ENCODE results near the gene NMU.
"Not testable (repeated sequence)": the region's sequence is repeated elsewhere in the genome, so short reads cannot be mapped to it uniquely, and the experiment has no call there.

The NMU gene

DNA sequence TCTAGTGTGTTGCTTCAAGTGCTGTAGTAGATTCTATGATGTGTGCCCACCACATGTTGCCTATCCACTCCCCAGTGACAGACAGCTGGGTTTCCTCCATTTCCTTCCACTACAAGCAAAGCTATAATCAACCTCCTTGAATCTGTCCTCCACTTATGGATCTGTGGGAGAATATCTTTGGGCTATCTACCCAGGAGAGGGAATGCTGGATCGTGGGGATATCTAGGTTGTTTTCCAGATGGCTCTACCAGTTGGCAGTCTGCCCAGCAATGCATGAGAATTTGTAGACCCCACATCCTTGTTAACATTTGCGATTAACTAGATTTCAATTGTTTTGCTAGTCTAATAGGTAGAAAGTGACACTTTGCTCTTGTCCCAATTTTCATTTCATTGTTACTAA is 10.3 kb downstream of the NMU start:
- DNase-seq (ENCODE audit: low read depth in 3 of 3, low spot score in 1 of 3): no peak

DNA sequence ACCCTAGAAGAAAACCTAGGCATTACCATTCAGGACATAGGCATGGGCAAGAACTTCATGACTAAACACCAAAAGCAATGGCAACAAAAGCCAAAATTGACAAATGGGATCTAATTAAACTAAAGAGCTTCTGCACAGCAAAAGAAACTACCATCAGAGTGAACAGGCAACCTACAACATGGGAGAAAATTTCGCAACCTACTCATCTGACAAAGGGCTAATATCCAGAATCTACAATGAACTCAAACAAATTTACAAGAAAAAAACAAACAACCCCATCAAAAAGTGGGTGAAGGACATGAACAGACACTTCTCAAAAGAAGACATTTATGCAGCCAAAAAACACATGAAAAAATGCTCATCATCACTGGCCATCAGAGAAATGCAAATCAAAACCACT is 12.0 kb downstream of the NMU start:
- DNase-seq (ENCODE audit: low read depth in 3 of 3, low spot score in 1 of 3): not testable (repeated sequence)

DNA sequence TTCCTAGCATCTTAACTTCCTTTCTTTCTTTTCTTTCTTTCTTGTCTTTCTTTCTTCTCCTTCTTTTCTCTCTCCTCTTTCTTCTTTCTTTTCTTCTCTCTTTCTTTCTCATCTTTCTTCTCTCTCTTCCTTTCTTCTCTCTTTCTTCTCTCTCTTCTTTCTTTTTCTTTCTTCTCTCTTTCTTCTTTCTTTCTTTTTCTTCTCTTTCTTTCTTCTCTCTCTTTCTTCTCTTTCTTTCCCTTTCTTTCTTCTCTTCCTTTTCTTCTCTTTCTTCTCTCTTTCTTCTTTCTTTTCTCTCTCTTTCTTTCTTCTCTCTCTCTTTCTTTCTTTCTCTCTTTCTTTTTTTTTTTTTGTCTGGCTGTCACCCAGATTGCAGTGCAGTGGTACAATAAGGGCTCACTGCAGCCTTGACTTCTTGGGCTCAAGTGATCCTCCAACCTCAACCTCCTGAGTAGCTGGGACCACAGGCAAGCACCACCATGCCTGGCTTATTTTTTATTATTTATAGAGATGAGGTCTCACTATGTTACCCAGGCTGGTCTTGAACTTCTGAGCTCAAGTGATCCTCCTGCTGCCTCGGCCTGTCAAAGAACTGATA is 17.5 kb downstream of the NMU start:
- no peak for DNase-seq (ENCODE audit: low read depth in 3 of 3, low spot score in 1 of 3)

DNA sequence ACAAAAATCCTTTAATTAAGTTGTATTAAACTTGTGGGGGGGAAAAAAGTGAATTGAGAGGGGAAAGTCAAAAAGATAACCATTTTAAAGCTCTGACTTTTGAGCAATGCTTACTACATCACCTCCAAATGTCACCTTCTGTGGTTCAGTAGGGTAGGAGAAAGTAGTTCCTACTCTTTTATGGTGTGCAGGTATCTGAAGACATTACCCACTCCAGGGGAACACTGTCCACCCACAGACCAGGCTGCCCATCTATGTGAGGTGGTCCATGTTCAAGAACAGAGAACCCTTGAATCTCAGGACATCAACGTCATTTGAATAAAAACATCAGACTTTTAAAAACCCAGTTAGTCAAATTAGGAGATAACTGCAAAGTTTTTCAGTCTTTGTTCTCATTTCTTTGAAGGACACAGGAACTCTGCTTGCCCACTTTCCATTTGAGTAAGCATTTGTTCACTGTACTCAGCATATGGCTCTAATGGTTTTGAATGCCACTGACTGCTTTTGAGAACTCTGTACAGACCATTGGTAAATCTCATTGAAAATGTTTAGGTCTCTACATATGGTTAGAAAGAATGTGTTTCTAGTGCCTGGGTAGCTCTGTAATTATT is 18.4 kb downstream of the NMU start:
- no peak for DNase-seq (ENCODE audit: low read depth in 3 of 3, low spot score in 1 of 3)

DNA sequence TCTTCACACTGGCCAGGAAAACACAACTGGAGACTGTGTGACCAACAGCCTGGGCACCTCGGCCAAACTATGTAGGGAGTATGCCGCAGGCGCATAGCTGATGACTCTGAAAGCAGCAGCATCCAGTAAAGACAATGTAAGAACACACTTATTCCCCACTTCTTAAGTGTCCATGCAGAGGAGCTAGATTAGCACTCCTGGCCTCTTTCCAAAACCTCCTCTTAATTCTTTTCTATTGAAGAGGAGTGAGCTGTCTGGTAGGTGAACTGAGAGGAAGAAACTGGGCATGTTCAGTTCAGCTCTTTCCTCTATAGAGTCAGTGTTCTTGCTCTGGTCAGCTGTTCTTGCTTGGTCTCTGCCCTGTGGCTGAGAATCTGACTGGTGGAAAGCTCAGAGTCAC is 21.1 kb downstream of the NMU start:
- DNase-seq (ENCODE audit: low read depth in 3 of 3, low spot score in 1 of 3): no peak

DNA sequence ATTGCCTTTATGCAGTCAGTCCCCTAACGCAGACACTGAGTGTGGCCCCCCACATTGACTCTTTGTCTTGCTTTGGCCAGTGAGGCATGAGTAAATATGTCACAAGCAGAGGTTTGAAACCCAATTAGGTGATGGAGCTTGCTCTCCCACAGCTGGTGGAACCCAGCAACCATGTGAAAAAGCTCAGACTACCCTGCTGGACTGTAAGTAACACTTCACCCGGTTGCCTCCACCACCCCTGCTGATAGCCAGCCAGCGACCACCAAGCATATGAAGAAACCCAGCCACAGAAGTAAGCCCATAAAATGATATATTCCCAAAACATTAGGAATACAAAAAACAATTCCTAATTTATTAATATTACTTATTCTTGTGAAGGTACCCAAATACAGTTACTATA is 22.5 kb downstream of the NMU start:
- no peak for DNase-seq (ENCODE audit: low read depth in 3 of 3, low spot score in 1 of 3)

DNA sequence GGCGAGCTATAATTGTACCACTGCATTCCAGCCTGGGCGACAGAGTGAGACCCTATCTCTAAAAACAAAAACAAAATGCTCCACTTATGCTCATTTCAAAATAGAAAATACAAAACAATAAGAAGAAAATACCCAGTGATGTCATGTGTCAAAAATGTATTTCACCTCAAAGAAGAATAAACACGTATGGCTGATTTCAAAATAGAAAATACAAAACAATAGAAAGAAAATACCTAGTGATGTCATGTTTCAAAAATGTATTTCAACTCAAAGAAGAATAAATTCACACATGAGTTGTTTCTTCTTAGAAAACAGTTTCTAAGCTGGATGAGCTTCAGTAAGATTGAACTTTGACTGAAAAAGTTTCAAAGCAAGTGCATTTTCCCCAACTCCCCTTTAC is 23.8 kb downstream of the NMU start:
- no peak for DNase-seq (ENCODE audit: low read depth in 3 of 3, low spot score in 1 of 3)

DNA sequence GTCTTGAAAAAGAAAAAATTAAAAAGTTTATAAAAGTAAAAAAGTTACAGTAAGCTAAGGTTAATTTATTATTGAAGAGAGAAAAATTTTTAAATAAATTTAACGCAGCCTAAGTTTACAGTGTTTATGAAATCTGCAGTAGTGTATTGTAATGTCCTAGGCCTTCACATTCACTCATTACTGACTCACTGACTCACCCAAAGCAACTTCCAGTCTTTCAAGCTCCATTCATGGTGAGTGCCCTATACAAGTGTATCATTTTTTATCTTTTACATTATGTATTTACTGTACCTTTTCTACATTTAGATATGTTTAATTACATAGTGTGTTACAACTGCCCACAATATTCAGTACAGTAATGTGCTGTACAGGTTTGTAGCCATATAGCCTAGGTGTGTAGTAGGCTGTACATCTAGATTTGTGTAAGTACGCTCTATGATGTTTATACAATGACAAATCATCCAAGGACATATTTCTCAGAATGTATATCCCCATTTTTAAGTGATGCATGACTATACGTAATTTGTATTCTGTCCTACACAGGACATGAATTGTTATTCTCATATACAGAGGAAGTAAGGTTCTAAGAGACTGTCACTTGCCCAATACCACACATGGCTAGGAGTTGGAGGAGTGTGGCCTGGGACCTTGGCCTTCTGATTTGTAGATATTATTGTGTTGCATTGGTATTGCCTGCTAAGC is 24.6 kb downstream of the NMU start:
- no peak for DNase-seq (ENCODE audit: low read depth in 3 of 3, low spot score in 1 of 3)

DNA sequence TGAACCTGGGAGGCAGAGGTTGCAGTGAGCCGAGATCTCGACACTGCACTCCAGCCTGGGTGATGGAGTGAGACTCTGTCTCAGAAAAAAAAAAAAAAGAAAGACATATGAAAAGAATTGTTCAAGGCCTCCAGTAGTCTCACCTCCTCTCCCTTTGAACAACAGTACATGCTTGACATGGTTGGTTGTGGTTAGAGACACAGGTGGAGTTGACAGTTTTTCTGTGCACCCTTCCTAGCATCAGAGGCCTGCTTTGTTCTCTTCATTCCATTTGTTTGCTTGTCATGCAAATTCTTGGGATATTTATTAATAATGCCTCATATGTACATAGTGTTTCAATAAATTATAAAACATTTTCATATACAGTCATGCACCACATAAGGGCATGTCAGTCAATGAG is 25.7 kb downstream of the NMU start:
- DNase-seq (ENCODE audit: low read depth in 3 of 3, low spot score in 1 of 3): no peak

DNA sequence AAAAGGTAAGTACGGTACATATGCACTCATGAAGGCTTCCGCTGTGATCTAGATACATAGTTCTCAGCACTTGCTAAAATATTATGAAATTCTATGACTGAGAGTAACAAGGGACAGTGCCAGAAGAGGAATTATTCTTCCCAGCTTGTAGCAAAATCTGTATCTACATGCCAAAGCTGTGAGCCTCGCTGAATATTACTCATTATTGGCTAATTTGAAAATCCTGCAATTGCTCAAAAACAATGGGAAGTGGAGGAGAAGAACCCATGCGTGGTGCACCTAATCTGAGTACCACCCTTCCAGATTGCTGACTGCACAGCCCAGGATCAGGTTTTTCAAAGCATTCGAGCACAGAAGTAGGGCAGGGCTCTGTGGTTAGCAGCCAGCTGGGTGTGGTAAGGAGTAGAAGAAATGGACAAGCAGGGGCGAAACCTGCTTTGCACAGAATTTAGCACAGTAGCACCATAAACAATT is 26.7 kb downstream of the NMU start:
- DNase-seq (ENCODE audit: low read depth in 3 of 3, low spot score in 1 of 3): no peak

DNA sequence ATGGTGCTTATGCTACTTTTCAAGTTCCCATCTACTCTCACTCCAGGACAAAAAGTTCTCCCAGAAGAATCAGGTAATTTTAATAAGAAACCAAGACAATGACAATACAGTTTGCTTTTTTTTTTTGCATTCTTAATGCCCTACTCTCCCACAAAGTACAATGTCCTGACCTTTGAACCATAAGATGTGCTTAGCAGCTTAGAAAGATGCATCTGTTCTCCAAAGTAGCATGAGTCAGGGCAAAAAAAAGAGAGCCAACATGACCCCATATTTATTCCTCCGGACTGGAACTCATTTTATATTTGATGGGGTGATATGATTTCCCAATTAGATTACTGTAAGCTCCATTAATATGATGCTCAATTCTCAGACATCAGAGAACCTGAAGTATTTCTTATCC is 27.5 kb downstream of the NMU start:
- DNase-seq (ENCODE audit: low read depth in 3 of 3, low spot score in 1 of 3): no peak

DNA sequence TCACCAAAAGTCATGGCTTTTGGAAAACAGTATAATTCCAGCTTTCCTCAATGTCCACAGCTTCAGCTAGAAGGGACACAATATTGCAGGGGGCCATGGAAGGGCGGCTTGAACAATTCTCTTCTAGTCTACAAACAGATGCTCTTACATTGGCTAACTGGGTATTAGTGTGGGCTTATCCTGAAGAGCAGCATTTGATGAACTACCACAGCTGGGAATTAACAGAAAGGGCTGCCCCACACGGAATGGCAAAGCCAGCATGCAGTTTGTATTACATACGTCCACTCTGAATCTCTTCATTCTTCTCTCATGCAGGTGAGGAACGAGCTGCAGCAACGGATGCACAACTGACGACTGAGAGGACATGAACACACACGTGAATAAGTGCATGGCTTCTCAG is 31.1 kb downstream of the NMU start:
- DNase-seq (ENCODE audit: low read depth in 3 of 3, low spot score in 1 of 3): no peak

DNA sequence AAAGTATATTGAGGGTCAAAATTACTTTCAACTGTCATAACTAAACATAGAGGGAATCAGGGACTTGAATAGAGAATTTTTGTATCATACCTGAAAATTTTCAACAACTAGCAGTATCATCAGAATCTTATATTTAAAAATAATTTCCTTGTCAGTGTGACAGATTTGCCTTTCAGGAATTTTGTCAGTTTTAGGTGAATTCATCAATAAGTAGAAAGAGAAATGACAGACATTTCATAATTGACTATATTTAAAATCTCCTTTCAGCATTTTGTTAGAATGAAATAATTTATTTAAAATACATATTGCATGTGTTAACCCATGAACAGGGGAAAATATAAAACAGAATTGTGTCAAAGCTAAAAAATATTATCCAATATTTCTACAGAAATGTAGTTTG is 35.5 kb downstream of the NMU start:
- DNase-seq (ENCODE audit: low read depth in 3 of 3, low spot score in 1 of 3): no peak

DNA sequence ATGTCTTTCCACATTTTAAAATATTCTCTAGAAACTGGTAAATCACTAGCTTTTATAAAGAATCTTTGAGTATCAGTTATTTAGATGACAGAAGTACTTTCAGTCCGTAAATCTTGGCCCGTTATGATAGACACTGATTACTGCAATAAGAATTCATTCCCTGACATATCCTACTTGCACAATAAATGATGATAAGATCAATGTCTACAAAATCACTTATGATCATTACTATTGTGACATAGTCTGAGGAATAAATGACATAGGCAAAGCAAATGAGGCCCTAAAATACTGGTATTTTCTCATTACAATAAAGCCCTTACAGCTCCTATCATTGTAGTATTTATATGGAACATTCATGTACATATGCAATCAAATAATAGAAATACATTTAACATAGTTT is 37.5 kb downstream of the NMU start:
- no peak for DNase-seq (ENCODE audit: low read depth in 3 of 3, low spot score in 1 of 3)

DNA sequence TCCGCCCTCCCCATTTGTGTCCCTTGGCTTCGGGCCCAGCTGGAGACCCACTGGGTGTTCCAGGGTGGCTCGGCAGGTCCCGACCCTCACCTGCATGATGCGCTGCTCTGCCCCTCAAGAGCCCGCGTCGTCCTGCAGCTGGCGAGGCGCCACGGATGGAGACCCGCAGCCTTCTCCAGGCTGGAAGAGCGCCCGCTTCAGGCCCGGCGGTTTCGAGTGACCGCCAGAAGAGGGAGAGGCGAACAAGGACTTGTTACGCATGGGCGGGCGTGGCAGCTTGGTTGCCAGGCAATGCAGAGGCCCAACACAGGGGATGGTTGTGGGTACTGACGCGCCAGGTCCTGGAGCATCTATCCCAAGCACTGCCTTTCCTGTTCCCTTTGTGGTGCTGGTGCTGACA is 44.1 kb downstream of the NMU start, which contains the start of gene PDCL2:
Gene PDCL2, minus strand, starts transcription at position 232 of the 400 bp plus-strand sequence. Its CDS starts 136 bp downstream, at position 96.
- no peak for DNase-seq (ENCODE audit: low read depth in 3 of 3, low spot score in 1 of 3)

DNA sequence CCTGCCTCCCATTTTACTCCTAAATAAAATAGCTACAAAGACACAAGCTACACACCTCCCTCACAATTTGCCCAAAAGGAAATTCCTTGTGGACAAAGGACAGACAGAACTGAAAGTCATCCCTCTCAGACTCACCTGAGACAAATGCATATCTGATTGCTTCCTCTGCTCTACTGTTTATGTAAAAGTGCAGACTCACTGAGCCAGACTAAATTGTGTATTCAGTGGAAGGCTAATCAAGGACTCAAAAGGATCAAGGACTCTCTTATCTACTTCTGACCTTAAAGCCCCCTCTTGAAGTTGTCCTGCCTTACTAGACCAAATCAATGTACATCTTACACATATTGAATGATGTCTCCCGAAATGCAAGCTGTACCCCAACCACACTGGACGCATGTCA is 47.9 kb downstream of the NMU start:
- DNase-seq (ENCODE audit: low read depth in 3 of 3, low spot score in 1 of 3): no peak

DNA sequence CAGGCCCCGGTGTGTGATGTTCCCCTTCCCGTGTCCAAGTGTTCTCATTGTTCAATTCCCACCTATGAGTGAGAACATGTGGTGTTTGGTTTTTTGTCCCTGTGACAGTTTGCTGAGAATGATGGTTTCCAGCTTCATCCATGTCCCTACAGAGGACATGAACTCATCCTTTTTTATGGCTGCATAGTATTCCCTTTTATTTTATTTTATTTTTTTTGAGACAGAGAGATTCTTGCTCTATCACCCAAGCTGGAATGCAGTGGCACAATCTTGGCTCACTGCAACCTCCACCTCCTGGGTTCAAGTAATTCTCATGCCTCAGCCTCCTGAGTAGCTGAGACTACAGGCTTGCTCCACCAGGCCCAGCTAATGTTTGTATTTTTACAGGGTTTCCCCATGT is 53.3 kb downstream of the NMU start:
- not testable (repeated sequence) for DNase-seq (ENCODE audit: low read depth in 3 of 3, low spot score in 1 of 3)

DNA sequence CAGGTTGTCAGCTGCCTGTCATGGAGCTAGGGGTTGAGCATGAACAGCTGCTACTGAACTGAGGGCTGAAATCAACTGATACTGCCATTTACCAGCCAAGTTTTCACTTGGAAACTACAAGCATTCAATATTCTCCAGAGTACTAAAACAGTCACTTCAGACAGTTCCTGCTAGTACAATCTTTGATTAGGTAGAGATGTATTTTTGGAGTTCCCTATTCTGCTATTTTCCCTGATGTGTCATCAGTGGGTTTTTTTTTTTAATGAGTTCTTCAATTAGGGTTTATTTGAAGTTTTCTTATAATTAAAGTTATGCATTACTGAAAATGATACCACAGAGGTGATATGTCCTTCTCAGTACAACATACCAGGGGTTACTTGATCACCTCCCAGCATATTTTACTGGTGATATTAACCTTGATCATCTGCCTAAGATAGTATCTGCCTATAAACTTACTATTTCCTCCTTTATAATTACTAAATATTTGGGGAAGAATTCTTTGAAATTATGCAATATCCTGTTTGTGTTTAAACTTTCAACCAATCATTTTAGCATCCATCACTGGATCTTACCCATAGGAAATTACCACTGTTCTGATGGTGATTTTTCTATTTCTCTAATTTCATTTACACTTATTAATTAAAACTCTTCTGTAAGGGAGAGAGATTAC is 57.6 kb downstream of the NMU start:
- no peak for DNase-seq (ENCODE audit: low read depth in 3 of 3, low spot score in 1 of 3)

DNA sequence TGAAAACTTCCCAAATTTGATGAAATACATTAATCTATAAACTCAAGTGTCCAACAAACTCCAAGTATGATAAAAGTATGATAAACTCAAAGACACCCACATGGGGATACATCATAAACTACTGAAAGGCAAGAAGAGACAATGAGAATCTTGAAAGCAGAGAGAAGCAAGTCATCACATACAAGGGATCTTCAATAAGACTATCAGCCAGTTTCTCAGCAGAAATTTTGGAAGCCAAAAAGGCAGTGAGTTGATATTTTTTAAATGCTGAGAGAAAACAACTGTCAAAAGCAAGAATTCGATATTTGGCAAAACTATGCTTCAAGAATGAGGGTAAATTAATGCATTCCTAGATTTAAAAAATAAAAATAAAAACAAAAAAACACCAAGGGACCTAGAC is 60.6 kb downstream of the NMU start:
- no peak for DNase-seq (ENCODE audit: low read depth in 3 of 3, low spot score in 1 of 3)

DNA sequence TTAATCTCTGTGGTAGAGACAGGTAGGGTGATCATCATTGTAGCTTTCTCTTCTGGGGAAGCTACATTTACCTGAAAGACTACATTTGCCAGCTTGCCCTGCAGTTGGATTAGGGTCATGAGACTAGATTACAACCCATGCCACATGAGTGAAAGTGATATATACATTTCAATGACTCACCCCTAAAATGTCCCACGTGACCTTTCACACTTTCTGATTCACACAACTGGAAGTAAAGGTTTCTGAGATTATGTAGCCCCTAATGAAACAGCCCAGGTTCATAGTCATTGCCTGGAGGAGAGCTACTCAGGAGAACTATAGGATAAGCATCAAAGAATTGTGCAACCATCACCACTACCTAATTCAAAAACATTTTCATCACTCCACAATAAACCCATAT is 61.8 kb downstream of the NMU start:
- DNase-seq (ENCODE audit: low read depth in 3 of 3, low spot score in 1 of 3): no peak

DNA sequence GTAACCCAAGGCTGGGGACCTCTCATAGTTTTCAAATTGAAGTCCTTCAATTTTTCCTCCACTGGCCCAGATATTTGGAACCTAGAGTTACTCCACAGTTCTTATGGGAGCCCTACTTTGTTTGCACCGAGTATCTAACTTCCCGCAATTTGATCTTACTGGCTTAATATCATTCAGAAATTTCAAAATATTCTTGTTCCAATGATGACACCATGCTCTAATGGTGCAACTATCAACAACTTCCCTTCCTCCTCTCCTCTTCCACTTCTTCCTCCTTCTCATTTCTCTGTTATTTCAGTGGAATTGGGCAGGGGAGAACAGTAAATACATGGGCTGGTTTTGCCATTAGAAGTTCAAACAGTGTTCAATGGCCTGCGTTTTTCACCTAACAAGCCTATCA is 64.3 kb downstream of the NMU start:
- no peak for DNase-seq (ENCODE audit: low read depth in 3 of 3, low spot score in 1 of 3)

DNA sequence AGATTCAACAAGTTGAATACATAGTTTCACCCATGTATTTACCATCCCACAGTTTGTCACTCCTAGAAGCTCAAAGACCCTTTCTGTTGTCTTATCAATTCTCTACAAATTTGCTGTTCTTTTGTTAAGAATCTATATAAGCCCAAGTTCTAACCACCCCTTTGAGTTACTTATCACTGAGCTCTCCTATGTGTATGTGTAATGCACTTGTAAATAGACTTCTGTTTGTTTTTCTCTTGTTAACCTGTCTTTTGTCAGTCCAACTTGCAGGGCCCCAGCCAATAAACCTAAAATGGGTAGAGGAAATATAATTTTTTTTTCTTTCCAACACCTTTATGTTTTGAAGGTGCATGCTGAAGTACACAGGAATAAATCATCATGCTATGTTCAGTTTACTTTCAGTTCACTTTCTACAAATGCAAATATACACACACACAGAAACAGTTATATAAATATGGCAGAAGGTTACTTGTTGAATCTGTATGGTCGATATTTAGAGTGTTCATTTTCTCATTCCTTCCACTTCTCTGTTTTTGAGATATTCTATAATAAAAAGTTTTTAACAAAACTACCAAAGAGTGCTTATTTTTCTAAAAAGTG is 67.1 kb downstream of the NMU start:
- no peak for DNase-seq (ENCODE audit: low read depth in 3 of 3, low spot score in 1 of 3)
